SJCRH30 (cell line): ENCODE results near the gene ENKUR. TPM values are rescaled to one million over a fixed set of nuclear protein-coding genes. Genes with fewer than 3 reads are reported as not detected.

Experiments used
- total RNA-seq: library from RNA; depleted of rRNA; stranded (reverse); fragments of >200 nt; shearing (Covaris generic); gene quantifications from 2 replicates; pipeline ENCODE4 v1.2.3, GENCODE V29; 2014; rRNA removed

Gene ENKUR
- total RNA-seq, 1 experiment from 2014 or later: not detected

Other genes with a start within 250 kb of the ENKUR start
- gene PRTFDC1, start 63.6 kb downstream of the ENKUR start, total RNA-seq: 0.08 TPM in 1 of 2 replicates, not detected in the other
- gene THNSL1, start 454 bp upstream of the ENKUR start, total RNA-seq: 6.3 and 6.5 TPM in 2 replicates
- 6.7 and 6.8 TPM in 2 replicates for gene GPR158, start 158.8 kb upstream of the ENKUR start, total RNA-seq